Parathyroid adenoma (tissue), 2 donors: ENCODE measurements around the gene ECSCR.
A peak's percentile ranks its signal among the peaks of the same experiment; 100 is the strongest.

Source experiments
- H2AFZ ChIP-seq: fragments of 300-600 bp; sonication (generic); one replicate; pipeline ENCODE4 v1.7.0; 2017; ENCODE audit warnings: antibody characterized with exemption, mild to moderate bottlenecking
- H3K27ac ChIP-seq: fragments of 300-600 bp; sonication (generic); one replicate; pipeline ENCODE4 v1.7.0; 2017
- H3K27me3 ChIP-seq: fragments of 300-600 bp; sonication (generic); one replicate; pipeline ENCODE4 v1.7.0; 2017; ENCODE audit warnings: low read length; ENCODE audit not compliant: control insufficient read depth, insufficient read depth
- H3K36me3 ChIP-seq: fragments of 300-600 bp; sonication (generic); one replicate; pipeline ENCODE4 v1.7.0; 2017; ENCODE audit warnings: low read length; ENCODE audit not compliant: control insufficient read depth, insufficient read depth
- H3K4me1 ChIP-seq: fragments of 300-600 bp; sonication (generic); one replicate; pipeline ENCODE4 v1.7.0; 2017; ENCODE audit warnings: control low read depth
- H3K4me2 ChIP-seq: fragments of 300-600 bp; sonication (generic); one replicate; pipeline ENCODE4 v1.7.0; 2017; ENCODE audit warnings: low read length
- H3K4me3 ChIP-seq: fragments of 300-600 bp; sonication (generic); one replicate; pipeline ENCODE4 v1.7.0; 2017; ENCODE audit warnings: low read depth, low read length
- H3K79me2 ChIP-seq: fragments of 300-600 bp; sonication (generic); one replicate; pipeline ENCODE4 v1.7.0; 2017; ENCODE audit warnings: control low read depth
- H3K9ac ChIP-seq: fragments of 300-600 bp; sonication (generic); one replicate; pipeline ENCODE4 v1.7.0; 2017; ENCODE audit warnings: mild to moderate bottlenecking
- H3K9me3 ChIP-seq: fragments of 300-600 bp; sonication (generic); one replicate; pipeline ENCODE4 v1.7.0; 2017; ENCODE audit warnings: low read length; ENCODE audit not compliant: control insufficient read depth
- CTCF ChIP-seq: fragments of 300-600 bp; sonication (generic); IDR thresholded peaks from one replicate; pipeline ENCODE4 v1.7.0; 2017; ENCODE audit warnings: antibody characterized with exemption, mild to moderate bottlenecking
- donor health status: primary hyperparathyroidism.

The ECSCR gene

GRCh38 chr5:139406963-139407362 lies 55.6 kb downstream of the ECSCR start:
- Histone ChIP-seq H3K36me3 (no peaks in the 10 kb centered on the region), H3K9ac (no peak overlapping the region), H3K27ac (no peak overlapping the region), H3K9me3 (no peaks in the 10 kb centered on the region), H3K27me3 (no peaks in the 10 kb centered on the region), H2AFZ (no peak overlapping the region), H3K79me2 (no peaks in the 10 kb centered on the region), H3K4me3 (no peak overlapping the region), H3K4me2 (no peak overlapping the region), H3K4me1 (peaks cover 15% of the 10 kb centered on the region)
- no peak for TF ChIP-seq CTCF

- no peak for TF ChIP-seq CTCF
- peak overlapping the region; percentile 98 for H2AFZ ChIP-seq
- peaks cover 13% of the 10 kb centered on the region for H3K4me1 ChIP-seq
- peak overlapping the region; percentile 68 for H3K4me3 ChIP-seq
- no peaks in the 10 kb centered on the region for H3K79me2 ChIP-seq
- no peaks in the 10 kb centered on the region for H3K36me3 ChIP-seq
- H3K9me3 ChIP-seq = no peaks in the 10 kb centered on the region
- peak overlapping the region; percentile 93 for H3K27ac ChIP-seq
- peak overlapping the region; percentile 74 for H3K4me2 ChIP-seq
- no peak overlapping the region for H3K9ac ChIP-seq
- no peaks in the 10 kb centered on the region for H3K27me3 ChIP-seq
Observed at GRCh38 chr5:139404484-139404840, 58.1 kb downstream of the ECSCR start.

GRCh38 chr5:139403787-139404483 lies 58.6 kb downstream of the ECSCR start, which contains the start of gene SPATA24:
TSS of gene SPATA24 (minus strand) at chr5:139404089. CDS start at chr5:139404060, 29 bp downstream.
- Histone ChIP-seq H3K36me3 (no peaks in the 10 kb centered on the region), H3K9ac (no peak within 1 kb of the TSS), H3K27ac (peak within 1 kb of the TSS; percentile 93), H3K9me3 (no peaks in the 10 kb centered on the region), H3K27me3 (no peaks in the 10 kb centered on the region), H3K4me1 (peaks cover 12% of the 10 kb centered on the region), H3K79me2 (no peaks in the 10 kb centered on the region), H2AFZ (peak within 1 kb of the TSS; percentile 98), H3K4me2 (peak within 1 kb of the TSS; percentile 74), H3K4me3 (peak within 1 kb of the TSS; percentile 68)
- TF ChIP-seq CTCF = no peak

- H3K4me3 ChIP-seq = peak overlapping the region; percentile 68
- H3K4me2 ChIP-seq = peak overlapping the region; percentile 74
- TF ChIP-seq CTCF = no peak
- H3K27ac ChIP-seq = peak overlapping the region; percentile 93
- peaks cover 12% of the 10 kb centered on the region for H3K4me1 ChIP-seq
- no peaks in the 10 kb centered on the region for H3K79me2 ChIP-seq
- no peak overlapping the region for H3K9ac ChIP-seq
- no peaks in the 10 kb centered on the region for H3K27me3 ChIP-seq
- no peaks in the 10 kb centered on the region for H3K36me3 ChIP-seq
- H2AFZ ChIP-seq = peak overlapping the region; percentile 98
- H3K9me3 ChIP-seq = no peaks in the 10 kb centered on the region
Observed at GRCh38 chr5:139403418-139403786, 59.1 kb downstream of the ECSCR start.
